Stomach (tissue), 4 donors: ENCODE measurements around the gene C22orf23.

Source experiments
- POLR2A ChIP-seq, 4 donors: fragments of 450-650 bp; IDR thresholded peaks; one replicate each; pipeline ENCODE4 v1.6.1; 2016; ENCODE audit warnings: antibody characterized with exemption in 4 of 4, control low read depth in 2 of 4, mild to moderate bottlenecking in 1 of 4, moderate library complexity in 1 of 4
- POLR2AphosphoS5 ChIP-seq, 3 donors: sonication (generic); formaldehyde crosslinking; IDR thresholded peaks; one replicate each; pipeline ENCODE4 v1.6.1; 2016; ENCODE audit warnings: antibody characterized with exemption in 3 of 3
- TF ChIP-seq, protein P1 (sequence below), 7 experiments: fragments of 450-650 bp in 4 of 7; fragments of 200-600 bp in 3 of 7; sonication (generic) in 3 of 7; IDR thresholded peaks; one replicate each; pipeline ENCODE4 v1.5.1; 2016 to 2019; ENCODE audit warnings: antibody characterized with exemption in 7 of 7, control low read depth in 2 of 7, mild to moderate bottlenecking in 1 of 7

GRCh38 chr22:37968452-37969251, 15.3 kb upstream of the C22orf23 start:
- TF ChIP-seq, protein P1, sequence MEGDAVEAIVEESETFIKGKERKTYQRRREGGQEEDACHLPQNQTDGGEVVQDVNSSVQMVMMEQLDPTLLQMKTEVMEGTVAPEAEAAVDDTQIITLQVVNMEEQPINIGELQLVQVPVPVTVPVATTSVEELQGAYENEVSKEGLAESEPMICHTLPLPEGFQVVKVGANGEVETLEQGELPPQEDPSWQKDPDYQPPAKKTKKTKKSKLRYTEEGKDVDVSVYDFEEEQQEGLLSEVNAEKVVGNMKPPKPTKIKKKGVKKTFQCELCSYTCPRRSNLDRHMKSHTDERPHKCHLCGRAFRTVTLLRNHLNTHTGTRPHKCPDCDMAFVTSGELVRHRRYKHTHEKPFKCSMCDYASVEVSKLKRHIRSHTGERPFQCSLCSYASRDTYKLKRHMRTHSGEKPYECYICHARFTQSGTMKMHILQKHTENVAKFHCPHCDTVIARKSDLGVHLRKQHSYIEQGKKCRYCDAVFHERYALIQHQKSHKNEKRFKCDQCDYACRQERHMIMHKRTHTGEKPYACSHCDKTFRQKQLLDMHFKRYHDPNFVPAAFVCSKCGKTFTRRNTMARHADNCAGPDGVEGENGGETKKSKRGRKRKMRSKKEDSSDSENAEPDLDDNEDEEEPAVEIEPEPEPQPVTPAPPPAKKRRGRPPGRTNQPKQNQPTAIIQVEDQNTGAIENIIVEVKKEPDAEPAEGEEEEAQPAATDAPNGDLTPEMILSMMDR (IDR thresholded peaks at IDR 0.05): no peak
- TF ChIP-seq POLR2A (IDR thresholded peaks at IDR 0.05): no peak
- no peak for TF ChIP-seq POLR2AphosphoS5 (IDR thresholded peaks at IDR 0.05)
